OCI-M1 (cell line): ENCODE results near the gene KCNJ10.

Experiments used
- DNase-seq: peaks from one replicate; lab custom pipeline; 2025; lab: John Stamatoyannopoulos, UW

KCNJ10 gene

GRCh38 chr1:159991513-159991912 lies 78.4 kb downstream of the KCNJ10 start:
- DNase-seq, result peak; percentile 74

- no peak for DNase-seq
Observed at GRCh38 chr1:159990005-159990404, 80.0 kb downstream of the KCNJ10 start.

GRCh38 chr1:159989581-159989980 lies 80.4 kb downstream of the KCNJ10 start:
- DNase-seq, result no peak

GRCh38 chr1:159988006-159988405 lies 82.0 kb downstream of the KCNJ10 start:
- DNase-seq, result no peak

GRCh38 chr1:159987186-159987585 lies 82.8 kb downstream of the KCNJ10 start:
- no peak for DNase-seq

- DNase-seq, result no peak
Observed at GRCh38 chr1:159986531-159986930, 83.4 kb downstream of the KCNJ10 start.

- no peak for DNase-seq
Observed at GRCh38 chr1:159986093-159986492, 83.9 kb downstream of the KCNJ10 start.

- DNase-seq, result no peak
Observed at GRCh38 chr1:159985473-159985872, 84.5 kb downstream of the KCNJ10 start.

- DNase-seq, result no peak
Observed at GRCh38 chr1:159983681-159984080, 86.3 kb downstream of the KCNJ10 start.

- DNase-seq, result no peak
Observed at GRCh38 chr1:159982280-159982679, 87.7 kb downstream of the KCNJ10 start.

GRCh38 chr1:159981351-159982055 lies 88.5 kb downstream of the KCNJ10 start:
- DNase-seq, result no peak

- no peak for DNase-seq
Observed at GRCh38 chr1:159980786-159981185, 89.2 kb downstream of the KCNJ10 start.

- no peak for DNase-seq
Observed at GRCh38 chr1:159980076-159980475, 89.9 kb downstream of the KCNJ10 start.

GRCh38 chr1:159979257-159979656 lies 90.7 kb downstream of the KCNJ10 start:
- DNase-seq, result no peak

- no peak for DNase-seq
Observed at GRCh38 chr1:159978107-159978398, 91.9 kb downstream of the KCNJ10 start.

GRCh38 chr1:159977364-159978106 lies 92.4 kb downstream of the KCNJ10 start:
- no peak for DNase-seq

- no peak for DNase-seq
Observed at GRCh38 chr1:159974350-159974965, 95.5 kb downstream of the KCNJ10 start.

- DNase-seq, result no peak
Observed at GRCh38 chr1:159973350-159973940, 96.5 kb downstream of the KCNJ10 start.

GRCh38 chr1:159972443-159973205 lies 97.3 kb downstream of the KCNJ10 start:
- no peak for DNase-seq

GRCh38 chr1:159970932-159971342 lies 99.0 kb downstream of the KCNJ10 start:
- no peak for DNase-seq

GRCh38 chr1:159968901-159969300 lies 101.1 kb downstream of the KCNJ10 start:
- DNase-seq, result no peak

- no peak for DNase-seq
Observed at GRCh38 chr1:159965263-159965662, 104.7 kb downstream of the KCNJ10 start.
